Endothelial cell of umbilical vein (primary cell): ENCODE results near the gene IRF8. TPM values are rescaled to one million over a fixed set of nuclear protein-coding genes. Genes with fewer than 3 reads are reported as not detected.

ENCODE experiments used
- BruUV-seq: library from RNA; stranded (reverse); fragments of 400-500 nt; replicated peaks from 2 replicates; lab custom pipeline; 2021; lab: Mats Ljungman, UMichigan
- CTCF ChIA-PET: fragments of 300-600, 350-600 bp; sonication (Branson Sonifier 250); formaldehyde crosslinking; loops from one replicate; lab custom pipeline; 2021; ENCODE audit warnings: antibody characterized with exemption, inconsistent platforms; lab: Charles Lee
- POLR2A ChIA-PET: fragments of 300-600, 350-600 bp; sonication (Branson Sonifier 250); formaldehyde crosslinking; loops from one replicate; lab custom pipeline; 2021; ENCODE audit warnings: antibody characterized with exemption, inconsistent platforms; lab: Charles Lee
- DNase-seq: peaks from one replicate; pipeline ENCODE4 v3.0.0-alpha.2; 2011; ENCODE audit warnings: low read depth, low spot score
- FAIRE-seq: peaks from 2 replicates; lab custom pipeline; 2011; peaks lifted over from hg19 to GRCh38; lab: Jason Lieb, UNC
- H2AFZ ChIP-seq: 2 replicates; pipeline ENCODE4 v1.6.0; 2012; ENCODE audit warnings: low read depth, low read length, control low read depth, inconsistent platforms
- H3K27ac ChIP-seq: 2 replicates; pipeline ENCODE4 v1.5.1; 2011; ENCODE audit warnings: low read depth, mild to moderate bottlenecking, control low read depth, low read length, moderate library complexity; ENCODE audit not compliant: insufficient read depth
- H3K27me3 ChIP-seq, 2 experiments: 2 replicates each; pipeline versions ENCODE4 v1.6.0 to v1.6.1; 2011; ENCODE audit warnings: low read length in 2 of 2, mixed read lengths in 1 of 2; ENCODE audit not compliant: control insufficient read depth in 2 of 2, insufficient read depth in 2 of 2
- H3K36me3 ChIP-seq, 2 experiments: 2 replicates in 1 of 2; 3 replicates in 1 of 2; pipeline ENCODE4 v1.5.1; 2011; ENCODE audit warnings: low read length in 2 of 2, mild to moderate bottlenecking in 1 of 2, moderate library complexity in 1 of 2; ENCODE audit not compliant: control insufficient read depth in 2 of 2, insufficient read depth in 2 of 2; ENCODE audit errors: extremely low read depth in 1 of 2
- H3K4me1 ChIP-seq: 3 replicates; pipeline ENCODE4 v1.5.1; 2011; ENCODE audit warnings: mild to moderate bottlenecking, low read length; ENCODE audit not compliant: control insufficient read depth, insufficient read depth; ENCODE audit errors: extremely low read depth
- H3K4me2 ChIP-seq: 2 replicates; pipeline ENCODE4 v1.6.1; 2011; ENCODE audit warnings: low read length, control low read depth, mixed read lengths; ENCODE audit not compliant: insufficient read depth
- H3K4me3 ChIP-seq, 3 experiments: fragments of 200-600 bp in 1 of 3; sonication (generic), shearing (Covaris generic) in 1 of 3; replicated peaks in 1 of 3; 2 replicates each; pipeline ENCODE4 v1.5.1; 2011 to 2016; ENCODE audit warnings: control low read depth in 3 of 3, low read length in 3 of 3, mild to moderate bottlenecking in 2 of 3, inconsistent platforms in 1 of 3, low read depth in 1 of 3, moderate library complexity in 1 of 3; ENCODE audit not compliant: insufficient read depth in 1 of 3
- H3K79me2 ChIP-seq: 2 replicates; pipeline ENCODE4 v1.6.0; 2012; ENCODE audit warnings: low read length, inconsistent platforms; ENCODE audit not compliant: control insufficient read depth, insufficient read depth
- H3K9ac ChIP-seq: replicated peaks from 2 replicates; pipeline ENCODE3; 2011; ENCODE audit warnings: low read length, control low read depth; ENCODE audit not compliant: insufficient read depth; ENCODE audit errors: extremely low read depth
- H3K9me1 ChIP-seq: replicated peaks from 3 replicates; pipeline ENCODE4 v1.6.0; 2011; ENCODE audit warnings: mild to moderate bottlenecking, low read length; ENCODE audit not compliant: control insufficient read depth, insufficient read depth; ENCODE audit errors: extremely low read depth
- H3K9me3 ChIP-seq: replicated peaks from 2 replicates; pipeline ENCODE4 v1.5.1; 2012; ENCODE audit warnings: low read length, inconsistent platforms; ENCODE audit not compliant: control insufficient read depth, insufficient read depth
- H4K20me1 ChIP-seq: replicated peaks from 2 replicates; pipeline ENCODE3; 2011; ENCODE audit warnings: mild to moderate bottlenecking, low read length; ENCODE audit not compliant: control insufficient read depth, insufficient read depth; ENCODE audit errors: extremely low read depth
- CTCF ChIP-seq, 2 donors: IDR thresholded peaks; 1 replicate in 1 of 2; 2 replicates in 1 of 2; pipeline ENCODE4 v1.5.1; 2011; ENCODE audit warnings: low read length in 2 of 2, mild to moderate bottlenecking in 2 of 2, moderate library complexity in 2 of 2, control low read depth in 1 of 2, inconsistent platforms in 1 of 2, low read depth in 1 of 2; ENCODE audit not compliant: insufficient read depth in 1 of 2; ENCODE audit errors: extremely low read depth in 1 of 2
- EZH2 ChIP-seq: IDR thresholded peaks from 2 replicates; pipeline ENCODE4 v1.6.1; 2012; ENCODE audit warnings: borderline replicate concordance, low read depth, mild to moderate bottlenecking, moderate library complexity, low read length, inconsistent platforms; ENCODE audit not compliant: severe bottlenecking
- FOS ChIP-seq: IDR thresholded peaks from 2 replicates; pipeline ENCODE4 v1.6.1; 2011; ENCODE audit warnings: mild to moderate bottlenecking, low read length, moderate library complexity, borderline replicate concordance; ENCODE audit not compliant: insufficient read depth
- GATA2 ChIP-seq: IDR thresholded peaks from 2 replicates; pipeline ENCODE4 v1.7.0; 2011; ENCODE audit warnings: low read depth, mild to moderate bottlenecking, moderate library complexity, mixed read lengths, low read length; ENCODE audit not compliant: insufficient read length, insufficient read depth
- JUN ChIP-seq: IDR thresholded peaks from 2 replicates; pipeline ENCODE4 v1.6.1; 2011; ENCODE audit warnings: borderline replicate concordance, low read depth; ENCODE audit not compliant: insufficient read length, insufficient read depth
- MAX ChIP-seq: IDR thresholded peaks from 2 replicates; pipeline ENCODE4 v1.6.1; 2011; ENCODE audit not compliant: insufficient read depth, insufficient read length
- MYC ChIP-seq: IDR thresholded peaks from one replicate; pipeline ENCODE4 v1.6.1; 2011; ENCODE audit warnings: mild to moderate bottlenecking, low read depth, low read length
- POLR2A ChIP-seq: IDR thresholded peaks from 2 replicates; pipeline ENCODE4 v1.6.1; 2012; ENCODE audit warnings: low read depth, mild to moderate bottlenecking, control low read depth, low read length
- POLR2AphosphoS5 ChIP-seq: IDR thresholded peaks from 2 replicates; pipeline ENCODE4 v1.6.1; 2012; ENCODE audit warnings: low read depth, mild to moderate bottlenecking, control low read depth, low read length, moderate library complexity; ENCODE audit not compliant: insufficient read depth
- dilution Hi-C: fragments of 300-500 bp; cut with MboI; formaldehyde crosslinking; loops from one replicate; pipeline ENCODE4 v1.15.0; 2019; ENCODE audit warnings: low sequenced_read_pairs; ENCODE audit not compliant: extremely low pct_ligation_motif_present
- intact Hi-C: fragments of 100-400 bp; cut with micrococcal nuclease; formaldehyde crosslinking; loops from one replicate; pipeline ENCODE4 v1.10.0; 2022
- polyA plus RNA-seq, 4 experiments: library from polyadenylated mRNA; depleted of rRNA in 3 of 4; stranded (reverse) in 3 of 4; unstranded in 1 of 4; fragments of >200 nt; gene quantifications; 2 replicates each; pipeline versions ENCODE4 v1.2.1 to v1.2.3, GENCODE V29; 2011 to 2012; ENCODE audit warnings: missing spikeins in 1 of 4
- total RNA-seq: library from RNA; stranded (reverse); gene quantifications from 2 replicates; pipeline ENCODE4 v1.2.3, GENCODE V29; 2021

Gene IRF8
- total and polyA plus RNA-seq, 2 donors (not counting 3 experiments of a cell fraction or from before 2014, with no cell fraction given) = not detected

- intact Hi-C loops (no loop called here), dilution Hi-C loops (no loop called here)
- no peaks in the 10 kb centered on the region for H3K79me2 ChIP-seq
- DNase-seq (no peak), FAIRE-seq (no peak)
- no peak overlapping the region for H2AFZ ChIP-seq
- no peaks in the 10 kb centered on the region for H3K4me1 ChIP-seq
- no peaks in the 10 kb centered on the region for H3K36me3 ChIP-seq
- H3K9ac ChIP-seq = no peak overlapping the region
- no peaks in the 10 kb centered on the region for H3K9me3 ChIP-seq
- POLR2A ChIA-PET = no interaction called here
- H3K4me3 ChIP-seq = no peak overlapping the region
- H3K4me2 ChIP-seq = no peak overlapping the region
- H3K27ac ChIP-seq = no peak overlapping the region
- no peaks in the 10 kb centered on the region for H3K9me1 ChIP-seq
- no TSS peak for BruUV-seq
- CTCF ChIA-PET = no interaction called here
- no peaks in the 10 kb centered on the region for H4K20me1 ChIP-seq
- peaks cover 14 to 21% of the 10 kb centered on the region in 2 experiments for H3K27me3 ChIP-seq
- TF ChIP-seq MYC = no peak
- no peak for TF ChIP-seq EZH2
- no peak for TF ChIP-seq FOS
Measured at GRCh38 chr16:85905110-85906095, 6.4 kb downstream of the IRF8 start.

GRCh38 chr16:85906349-85906748 lies 7.4 kb downstream of the IRF8 start:
- no peak for FAIRE-seq
- no peaks in the 10 kb centered on the region for H3K9me3 ChIP-seq
- no peak overlapping the region for H3K27ac ChIP-seq
- H3K79me2 ChIP-seq = no peaks in the 10 kb centered on the region
- dilution Hi-C loops (no loop called here), intact Hi-C loops (no loop called here)
- BruUV-seq = no TSS peak
- no peak overlapping the region for H3K9ac ChIP-seq
- no peak overlapping the region for H3K4me3 ChIP-seq
- TF ChIP-seq POLR2A (no peak), GATA2 (no peak), EZH2 (no peak), JUN (no peak), MYC (no peak), POLR2AphosphoS5 (no peak), MAX (no peak), CTCF (IDR thresholded peaks at IDR 0.05; ENCODE audit: extremely low read depth in 1 of 2, insufficient read depth in 1 of 2, low read depth in 1 of 2, low read length in 2 of 2) (no peak), FOS (no peak)
- no peak for DNase-seq
- H3K4me1 ChIP-seq = no peaks in the 10 kb centered on the region
- H2AFZ ChIP-seq = no peak overlapping the region
- H3K4me2 ChIP-seq = no peak overlapping the region
- no peaks in the 10 kb centered on the region for H4K20me1 ChIP-seq
- ChIA-PET POLR2A (no interaction called here), CTCF (no interaction called here)
- H3K36me3 ChIP-seq = no peaks in the 10 kb centered on the region
- H3K9me1 ChIP-seq = no peaks in the 10 kb centered on the region
- peaks cover 6 to 15% of the 10 kb centered on the region in 2 experiments for H3K27me3 ChIP-seq
